ENCODE measurements around the gene MYO5A.
"Not testable (repeated sequence)": the region's sequence is repeated elsewhere in the genome, so short reads cannot be mapped to it uniquely, and the experiment has no call there.

MYO5A gene

GRCh38 chr15:52505151-52505550 is 23.5 kb downstream of the MYO5A start:
- no peak for DNase-seq (ENCODE audit: low read depth)

- DNase-seq (ENCODE audit: low read depth) = no peak
Observed at GRCh38 chr15:52503788-52504496, 24.7 kb downstream of the MYO5A start.

- DNase-seq (ENCODE audit: low read depth) = no peak
Observed at GRCh38 chr15:52502608-52503007, 26.1 kb downstream of the MYO5A start.

GRCh38 chr15:52499506-52499905 is 29.2 kb downstream of the MYO5A start:
- DNase-seq (ENCODE audit: low read depth) = no peak

DNA sequence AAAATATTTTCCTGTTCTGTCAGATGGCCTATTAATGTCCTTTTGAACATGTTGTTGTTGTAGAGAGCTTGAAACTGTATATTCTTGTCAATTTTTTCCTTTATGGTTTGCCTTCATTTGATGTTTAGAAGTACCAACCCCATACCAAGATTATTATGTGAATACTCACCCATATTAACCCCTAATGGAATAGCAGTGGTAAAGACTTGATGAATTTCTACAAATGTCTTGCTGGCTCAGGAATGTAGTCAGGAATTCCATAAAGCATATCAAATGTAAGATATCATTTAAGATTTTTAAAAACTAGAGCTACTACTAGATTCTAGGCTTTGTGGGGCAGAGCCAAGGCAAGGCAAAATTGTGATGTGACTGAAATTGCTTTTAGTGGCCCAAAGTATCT is 30.0 kb downstream of the MYO5A start:
- DNase-seq (ENCODE audit: low read depth) = no peak

- DNase-seq (ENCODE audit: low read depth) = peak; percentile 52
Observed at GRCh38 chr15:52496776-52497470, 31.8 kb downstream of the MYO5A start.

DNA sequence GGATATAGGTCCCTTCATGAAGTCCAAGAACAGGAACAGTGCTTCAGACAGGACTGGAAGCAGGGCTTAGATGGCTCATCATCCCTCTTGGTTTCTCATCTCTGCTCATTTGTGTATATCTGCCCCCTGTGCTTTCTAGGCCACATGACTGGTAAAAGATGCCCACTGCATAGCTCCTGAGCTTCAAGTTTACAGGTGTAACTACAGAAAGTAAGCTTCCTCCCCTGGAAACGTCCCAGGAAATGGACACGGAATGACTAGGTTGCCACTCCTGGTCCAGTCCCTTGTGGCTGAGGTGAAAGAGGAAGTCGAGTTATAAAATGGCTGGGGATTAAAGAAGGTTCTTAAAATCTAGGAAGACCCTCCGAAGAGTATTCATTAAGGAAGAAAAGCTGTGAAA is 32.5 kb downstream of the MYO5A start:
- no peak for DNase-seq (ENCODE audit: low read depth)

GRCh38 chr15:52495125-52495524 is 33.6 kb downstream of the MYO5A start:
- DNase-seq (ENCODE audit: low read depth) = no peak

GRCh38 chr15:52493968-52494367 is 34.7 kb downstream of the MYO5A start:
- DNase-seq (ENCODE audit: low read depth) = no peak

DNA sequence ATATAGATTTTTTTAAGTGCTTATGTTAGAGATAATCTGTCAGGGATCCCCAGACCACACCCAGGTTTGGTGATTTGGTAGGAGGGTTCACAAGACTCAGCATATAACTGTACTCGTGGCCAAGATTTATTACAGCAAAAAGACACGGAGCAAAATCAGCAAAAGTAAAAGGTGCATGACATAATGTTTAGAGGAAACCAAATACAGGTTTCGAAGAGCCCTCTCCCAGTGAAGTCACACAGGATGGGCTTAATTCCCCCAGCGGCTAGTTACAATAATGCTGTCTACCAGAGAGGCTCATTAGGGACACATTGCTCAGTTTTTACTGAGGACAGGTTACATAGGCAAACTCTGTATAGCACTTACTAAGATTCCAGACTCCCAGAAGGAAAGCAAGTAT is 36.5 kb downstream of the MYO5A start:
- DNase-seq (ENCODE audit: low read depth) = no peak

- no peak for DNase-seq (ENCODE audit: low read depth)
Observed at GRCh38 chr15:52491472-52491871, 37.2 kb downstream of the MYO5A start.

- not testable (repeated sequence) for DNase-seq (ENCODE audit: low read depth)
Observed at GRCh38 chr15:52489430-52489829, 39.2 kb downstream of the MYO5A start.

GRCh38 chr15:52488830-52489229 is 39.9 kb downstream of the MYO5A start:
- DNase-seq (ENCODE audit: low read depth) = no peak

GRCh38 chr15:52486003-52486996 is 42.4 kb downstream of the MYO5A start:
- DNase-seq (ENCODE audit: low read depth) = no peak

- DNase-seq (ENCODE audit: low read depth) = no peak
Observed at GRCh38 chr15:52485290-52485689, 43.4 kb downstream of the MYO5A start.

- no peak for DNase-seq (ENCODE audit: low read depth)
Observed at GRCh38 chr15:52483707-52484106, 45.0 kb downstream of the MYO5A start.

- peak; percentile 25 for DNase-seq (ENCODE audit: low read depth)
Observed at GRCh38 chr15:52481915-52482314, 46.8 kb downstream of the MYO5A start.

- no peak for DNase-seq (ENCODE audit: low read depth)
Observed at GRCh38 chr15:52480990-52481389, 47.7 kb downstream of the MYO5A start.

- no peak for DNase-seq (ENCODE audit: low read depth)
Observed at GRCh38 chr15:52466716-52467115, 62.0 kb downstream of the MYO5A start.

GRCh38 chr15:52466134-52466701 is 62.5 kb downstream of the MYO5A start:
- peak; percentile 48 for DNase-seq (ENCODE audit: low read depth)

DNA sequence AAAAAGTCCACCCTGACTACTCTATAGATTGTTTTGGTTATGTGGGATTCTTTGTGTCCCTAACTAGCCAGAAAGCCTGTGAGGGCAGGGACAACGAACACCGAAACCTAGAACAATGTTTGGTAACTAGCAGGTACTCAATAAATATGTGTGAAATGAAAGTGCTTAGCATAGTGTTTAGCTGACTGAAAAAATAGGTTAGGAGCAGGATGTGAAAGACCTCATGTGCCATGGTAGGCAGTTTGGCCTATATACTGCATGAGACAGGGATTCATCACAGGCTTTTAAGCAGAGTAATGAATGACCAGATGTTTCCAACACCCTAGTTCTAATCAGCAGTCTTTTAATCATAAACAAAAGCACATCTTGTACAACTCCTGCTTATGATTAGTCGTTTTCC is 64.2 kb downstream of the MYO5A start:
- DNase-seq (ENCODE audit: low read depth) = no peak

DNA sequence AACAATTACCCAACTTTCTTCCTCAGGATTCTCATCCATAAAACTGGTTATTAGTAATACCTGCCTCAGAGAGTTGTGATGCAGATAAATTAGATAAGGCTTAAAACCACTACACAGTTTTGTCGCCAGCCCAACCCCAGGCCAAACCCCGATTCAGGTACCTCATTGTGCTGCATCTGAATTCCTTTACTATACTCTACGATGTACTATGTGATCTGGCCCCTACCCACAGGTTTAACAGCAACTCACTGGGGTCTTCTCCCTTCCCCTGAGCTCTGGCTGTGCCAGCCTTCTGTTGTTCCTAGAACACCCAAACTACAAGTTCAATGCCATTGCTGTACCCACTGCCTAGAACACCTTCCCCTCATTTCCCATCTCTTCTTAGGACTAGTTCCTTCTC is 64.6 kb downstream of the MYO5A start:
- DNase-seq (ENCODE audit: low read depth) = no peak
